GM23338 (cell line): ENCODE results near the gene ENPP1.

Experiments used
- CTCF ChIP-seq, 2 experiments: fragments of 200-600 bp in 1 of 2; sonication (generic) in 1 of 2; conservative IDR thresholded peaks; 2 replicates each; pipeline versions ENCODE4 v1.5.1 to v1.6.1; 2016 to 2017; ENCODE audit warnings: antibody characterized with exemption in 2 of 2, low read depth in 2 of 2, mild to moderate bottlenecking in 2 of 2, moderate library complexity in 1 of 2
- POLR2AphosphoS5 ChIP-seq: IDR thresholded peaks from 2 replicates; pipeline ENCODE4 v1.6.1; 2016; ENCODE audit warnings: antibody characterized with exemption, low read depth

- TF ChIP-seq CTCF (conservative IDR thresholded peaks at IDR 0.05; ENCODE audit: low read depth in 2 of 2) (no peak), POLR2AphosphoS5 (no peak)
These were observed 44.4 kb downstream of the ENPP1 start for GRCh38 chr6:131852200-131852599.
